OCI-LY3 (cell line): ENCODE data around the gene ITGA6.

Experiments used
- H2AFZ ChIP-seq: fragments of 200-600, 300-600 bp; shearing (Covaris generic); 2 replicates; pipeline ENCODE4 v1.6.0; 2014; ENCODE audit warnings: antibody characterized with exemption, low read depth, low read length
- H3K27ac ChIP-seq: fragments of 200-600, 300-600 bp; sonication (generic); 2 replicates; pipeline ENCODE4 v1.5.1; 2014; ENCODE audit warnings: mild to moderate bottlenecking, low read length, moderate library complexity, mixed read lengths
- H3K27me3 ChIP-seq: fragments of 200-600, 300-600 bp; sonication (generic); 2 replicates; pipeline ENCODE4 v1.6.1; 2014; ENCODE audit warnings: low read depth, low read length, mixed read lengths
- H3K36me3 ChIP-seq: fragments of 200-600, 300-600 bp; sonication (generic); replicated peaks from 2 replicates; pipeline ENCODE3; 2014; ENCODE audit warnings: low read depth, low read length, mixed read lengths
- H3K4me1 ChIP-seq: fragments of 300-600, 200-600 bp; sonication (generic); 2 replicates; pipeline ENCODE4 v1.6.1; 2014; ENCODE audit warnings: low read length, mixed read lengths
- H3K4me2 ChIP-seq: fragments of 200-600, 300-600 bp; sonication (generic); 2 replicates; pipeline ENCODE4 v1.6.1; 2014; ENCODE audit warnings: low read length, mixed read lengths
- H3K4me3 ChIP-seq: fragments of 300-600, 200-600 bp; sonication (generic); 2 replicates; pipeline ENCODE4 v1.5.1; 2014; ENCODE audit warnings: antibody characterized with exemption, mild to moderate bottlenecking, low read length, moderate library complexity
- H3K79me2 ChIP-seq: fragments of 300-600, 200-600 bp; shearing (Covaris generic); 2 replicates; pipeline ENCODE4 v1.6.1; 2014; ENCODE audit warnings: mild to moderate bottlenecking, low read length, mixed read lengths
- H3K9ac ChIP-seq: fragments of 300-600, 200-600 bp; shearing (Covaris generic); 2 replicates; pipeline ENCODE4 v1.6.0; 2014; ENCODE audit warnings: mild to moderate bottlenecking, low read length, moderate library complexity
- H3K9me3 ChIP-seq: fragments of 200-600, 300-600 bp; shearing (Covaris generic); 2 replicates; pipeline ENCODE4 v1.6.1; 2014; ENCODE audit warnings: low read length, mixed read lengths; ENCODE audit not compliant: insufficient read depth
- H4K20me1 ChIP-seq: fragments of 200-600, 300-600 bp; sonication (generic); 2 replicates; pipeline ENCODE4 v1.6.1; 2016; ENCODE audit warnings: low read length, mixed read lengths; ENCODE audit not compliant: insufficient read depth
- CTCF ChIP-seq: fragments of 200-600, 300-600 bp; sonication (generic); IDR thresholded peaks from 2 replicates; pipeline ENCODE4 v1.5.1; 2014; ENCODE audit warnings: antibody characterized with exemption, low read length, low read depth
- EZH2phosphoT487 ChIP-seq: fragments of 200-600 bp; shearing (Covaris generic); IDR thresholded peaks from 2 replicates; pipeline ENCODE4 v1.6.1; 2018; ENCODE audit warnings: antibody characterized with exemption, mixed run types, low read depth

ITGA6 gene

DNA sequence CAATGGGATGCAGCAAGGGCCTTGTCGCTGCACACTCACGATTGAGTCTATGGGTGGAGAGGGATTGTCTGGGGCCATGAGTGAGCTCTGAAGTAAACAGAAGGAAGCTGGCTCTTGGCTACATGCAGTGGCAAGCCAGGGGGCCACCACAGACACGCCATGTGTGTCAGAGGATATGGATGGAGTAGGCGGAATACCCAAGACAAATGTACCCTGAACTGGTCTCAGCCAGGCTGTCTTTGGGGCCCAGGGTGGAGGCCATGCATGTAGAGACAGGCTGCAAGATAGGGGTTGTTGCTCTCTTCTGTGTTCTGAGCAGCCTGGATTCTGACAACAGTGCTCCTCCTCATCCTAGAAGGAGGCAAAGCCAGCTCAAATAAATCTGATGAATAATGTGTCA lies 24.0 kb upstream of the ITGA6 start:
- H3K27ac ChIP-seq: no peak overlapping the region
- TF ChIP-seq CTCF (no peak), EZH2phosphoT487 (no peak)
- H3K36me3 ChIP-seq: no peaks in the 10 kb centered on the region

GRCh38 chr2:172403881-172404468 lies 23.4 kb upstream of the ITGA6 start:
- Histone ChIP-seq H3K4me3 (no peak overlapping the region), H3K9ac (no peak overlapping the region), H3K9me3 (no peaks in the 10 kb centered on the region), H3K36me3 (no peaks in the 10 kb centered on the region), H3K27me3 (peaks cover 17% of the 10 kb centered on the region), H2AFZ (no peak overlapping the region), H3K4me2 (no peak overlapping the region), H3K4me1 (no peaks in the 10 kb centered on the region), H3K79me2 (no peaks in the 10 kb centered on the region), H3K27ac (no peak overlapping the region), H4K20me1 (no peaks in the 10 kb centered on the region)
- TF ChIP-seq EZH2phosphoT487: no peak
- no peak for TF ChIP-seq CTCF

More for the DNA sequence above, 24.0 kb upstream of the ITGA6 start:
- Histone ChIP-seq H2AFZ (no peak overlapping the region), H3K9me3 (no peaks in the 10 kb centered on the region), H4K20me1 (no peaks in the 10 kb centered on the region), H3K4me3 (no peak overlapping the region), H3K79me2 (no peaks in the 10 kb centered on the region), H3K9ac (no peak overlapping the region), H3K27me3 (peaks cover 12% of the 10 kb centered on the region), H3K4me2 (no peak overlapping the region), H3K4me1 (no peaks in the 10 kb centered on the region)

DNA sequence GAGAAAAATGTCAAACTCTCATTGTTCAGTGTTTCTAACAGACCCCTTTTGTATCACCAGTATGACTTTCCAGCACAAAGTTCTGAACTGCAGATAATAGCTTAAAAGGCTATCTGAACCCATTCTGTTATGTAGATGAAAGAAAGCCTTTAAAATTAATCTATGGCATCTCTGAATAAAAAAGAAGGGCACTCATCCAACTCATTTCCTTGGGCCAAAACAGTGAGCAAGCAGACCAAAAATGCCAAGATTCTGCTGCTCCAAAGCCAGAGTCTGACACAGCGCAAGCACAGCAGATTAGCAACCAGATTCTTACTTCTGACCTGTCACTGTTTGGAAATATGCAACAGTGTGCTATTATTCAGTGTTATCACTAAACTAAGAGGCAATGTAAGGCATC lies 22.6 kb upstream of the ITGA6 start:
- Histone ChIP-seq H3K4me1 (no peaks in the 10 kb centered on the region), H3K9me3 (no peaks in the 10 kb centered on the region), H3K4me3 (no peak overlapping the region), H2AFZ (no peak overlapping the region), H3K27ac (no peak overlapping the region), H3K79me2 (no peaks in the 10 kb centered on the region), H3K4me2 (no peak overlapping the region), H3K9ac (no peak overlapping the region), H3K27me3 (peaks cover 25% of the 10 kb centered on the region), H3K36me3 (no peaks in the 10 kb centered on the region), H4K20me1 (no peaks in the 10 kb centered on the region)
- TF ChIP-seq CTCF (no peak), EZH2phosphoT487 (no peak)

GRCh38 chr2:172405673-172406072 lies 21.7 kb upstream of the ITGA6 start:
- no peaks in the 10 kb centered on the region for H3K36me3 ChIP-seq
- no peaks in the 10 kb centered on the region for H4K20me1 ChIP-seq
- H3K4me3 ChIP-seq: no peak overlapping the region
- no peak overlapping the region for H3K9ac ChIP-seq
- TF ChIP-seq CTCF: no peak
- no peak for TF ChIP-seq EZH2phosphoT487
- no peaks in the 10 kb centered on the region for H3K9me3 ChIP-seq
- H3K27me3 ChIP-seq: peaks cover 33% of the 10 kb centered on the region
- no peak overlapping the region for H3K4me2 ChIP-seq
- H2AFZ ChIP-seq: no peak overlapping the region
- no peak overlapping the region for H3K27ac ChIP-seq
- no peaks in the 10 kb centered on the region for H3K79me2 ChIP-seq
- H3K4me1 ChIP-seq: no peaks in the 10 kb centered on the region
